Thyroid gland (tissue), 4 donors: ENCODE measurements around the gene CAMTA1. TPM values are rescaled to one million over a fixed set of nuclear protein-coding genes. Genes with fewer than 3 reads are reported as not detected.
"Not testable (repeated sequence)": the region's sequence is repeated elsewhere in the genome, so short reads cannot be mapped to it uniquely, and the experiment has no call there.

ENCODE experiments used
- DNase-seq, 2 donors: peaks; one replicate each; pipeline ENCODE4 v3.0.0-alpha.2; 2019
- H3K27ac ChIP-seq, 3 donors: fragments of 200-600 bp; sonication (generic); 1 replicate in 2 of 3; 2 replicates in 1 of 3; pipeline ENCODE4 v1.5.1; 2016 to 2019; ENCODE audit warnings: mild to moderate bottlenecking in 1 of 3, moderate library complexity in 1 of 3
- H3K27me3 ChIP-seq: fragments of 200-600 bp; sonication (generic); one replicate; pipeline ENCODE4 v1.5.1; 2019
- H3K36me3 ChIP-seq, 2 donors: fragments of 200-600 bp; sonication (generic); one replicate each; pipeline ENCODE4 v1.5.1; 2016 to 2019
- H3K4me1 ChIP-seq, 2 donors: fragments of 200-600 bp; sonication (generic); one replicate each; pipeline ENCODE4 v1.5.1; 2017 to 2019
- H3K4me3 ChIP-seq, 3 donors: fragments of 200-600 bp; sonication (generic); replicated peaks in 1 of 3; 1 replicate in 2 of 3; 2 replicates in 1 of 3; pipeline ENCODE4 v1.5.1; 2016; ENCODE audit warnings: mild to moderate bottlenecking in 1 of 3
- H3K9me3 ChIP-seq: fragments of 200-600 bp; sonication (generic); one replicate; pipeline ENCODE4 v1.5.1; 2017
- CTCF ChIP-seq, 6 experiments: fragments of 200-600 bp in 3 of 6; fragments of 450-650 bp in 3 of 6; sonication (generic) in 3 of 6; IDR thresholded peaks; one replicate each; pipeline ENCODE4 v1.5.1; 2016 to 2019; ENCODE audit warnings: antibody characterized with exemption in 6 of 6, mild to moderate bottlenecking in 2 of 6, inconsistent platforms in 1 of 6, moderate library complexity in 1 of 6
- POLR2A ChIP-seq, 2 donors: fragments of 450-650 bp; IDR thresholded peaks; one replicate each; pipeline ENCODE4 v1.6.1; 2017; ENCODE audit warnings: antibody characterized with exemption in 2 of 2, mild to moderate bottlenecking in 2 of 2, moderate library complexity in 1 of 2
- WGBS, 2 donors: methylation state at CpG; one replicate each; pipeline ENCODE4 v1.1.5; 2017; 5-methylcytosine and 5-hydroxymethylcytosine counted together
- intact Hi-C: fragments of 100-400 bp; cut with DNase I; formaldehyde crosslinking; loops from one replicate; pipeline ENCODE4 v1.15.1; 2023
- total RNA-seq, 4 donors: library from RNA; depleted of rRNA; stranded (reverse); fragments of >200 nt; gene quantifications; one replicate each; pipeline ENCODE4 v1.2.3, GENCODE V29; 2016

CAMTA1 gene
- total RNA-seq, 4 donors from 2014 or later, result 63.9 to 124 (median 101) TPM

GRCh38 chr1:7380712-7381111, 595.5 kb downstream of the CAMTA1 start:
- H3K27ac ChIP-seq, result no peak overlapping the region
- intact Hi-C loops, result no loop called here
- no peaks in the 10 kb centered on the region for H3K36me3 ChIP-seq
- no peak overlapping the region for H3K4me3 ChIP-seq
- H3K4me1 ChIP-seq, result peaks cover 14 to 31% of the 10 kb centered on the region in 2 donors
- H3K27me3 ChIP-seq, result no peaks in the 10 kb centered on the region
- no peak for DNase-seq
- WGBS, 2 donors, result 81 to 89% methylated on average over 3 of the region's 3 CpGs
- no peaks in the 10 kb centered on the region for H3K9me3 ChIP-seq
- TF ChIP-seq POLR2A (IDR thresholded peaks at IDR 0.05) (no peak), CTCF (IDR thresholded peaks at IDR 0.05) (no peak)

DNA sequence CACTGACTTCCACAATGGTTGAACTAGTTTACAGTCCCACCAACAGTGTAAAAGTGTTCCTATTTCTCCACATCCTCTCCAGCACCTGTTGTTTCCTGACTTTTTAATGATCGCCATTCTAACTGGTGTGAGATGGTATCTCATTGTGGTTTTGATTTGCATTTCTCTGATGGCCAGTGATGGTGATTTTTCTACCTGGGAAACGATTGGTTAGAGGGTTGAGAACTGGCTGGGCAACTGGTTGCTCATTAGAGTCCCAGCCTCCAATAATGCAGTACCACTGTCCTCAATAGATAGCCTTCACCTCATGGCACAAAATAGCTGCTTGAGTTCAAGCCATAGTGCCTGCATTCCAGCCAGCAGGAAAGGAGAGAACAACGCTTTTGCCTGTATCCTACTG, 596.5 kb downstream of the CAMTA1 start:
- DNase-seq, H3K36me3 ChIP-seq, H3K4me3 ChIP-seq, intact Hi-C loops, H3K27me3 ChIP-seq, H3K9me3 ChIP-seq, H3K27ac ChIP-seq: not testable (repeated sequence)
- WGBS, 2 donors, result 63 to 67% methylated on average over 3 of the region's 3 CpGs
- peaks cover 20 to 38% of the 10 kb centered on the region in 2 donors for H3K4me1 ChIP-seq

DNA sequence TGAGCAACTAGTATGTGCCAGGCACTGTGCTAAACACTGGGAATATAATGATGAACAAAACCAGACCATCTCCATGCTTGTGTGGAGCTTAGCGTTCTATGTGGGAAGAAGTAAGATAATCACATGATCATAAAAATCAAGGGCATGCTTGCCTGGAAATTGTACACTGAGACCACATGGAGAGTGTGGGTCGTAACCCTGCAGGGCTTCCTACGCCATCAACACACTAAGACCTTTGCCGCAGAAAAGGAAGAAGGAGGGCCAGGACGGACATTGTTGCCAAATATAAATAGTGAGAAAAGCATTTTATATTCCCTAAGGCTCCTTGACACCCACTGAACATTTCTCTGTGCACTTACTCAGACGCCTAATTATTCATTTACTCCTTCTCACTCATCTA, 597.7 kb downstream of the CAMTA1 start:
- WGBS, 2 donors, result 85 to 89% methylated on average over 6 of the region's 6 CpGs
- Histone ChIP-seq H3K27me3 (no peaks in the 10 kb centered on the region), H3K4me1 (peaks cover 31 to 50% of the 10 kb centered on the region in 2 donors), H3K4me3 (no peak overlapping the region), H3K36me3 (no peaks in the 10 kb centered on the region), H3K27ac (no peak overlapping the region), H3K9me3 (no peaks in the 10 kb centered on the region)
- no peak for TF ChIP-seq CTCF (IDR thresholded peaks at IDR 0.05)
- no peak for TF ChIP-seq POLR2A (IDR thresholded peaks at IDR 0.05)
- intact Hi-C loops, result no loop called here
- DNase-seq, result no peak

GRCh38 chr1:7383671-7384520, 598.6 kb downstream of the CAMTA1 start:
- intact Hi-C loops, result no loop called here
- Histone ChIP-seq H3K4me1 (peaks cover 40 to 54% of the 10 kb centered on the region in 2 donors), H3K27ac (peak overlapping the region in 1 of 3 donors; percentile 59), H3K27me3 (no peaks in the 10 kb centered on the region), H3K4me3 (no peak overlapping the region), H3K36me3 (no peaks in the 10 kb centered on the region), H3K9me3 (no peaks in the 10 kb centered on the region)
- TF ChIP-seq POLR2A (IDR thresholded peaks at IDR 0.05) (no peak), CTCF (IDR thresholded peaks at IDR 0.05) (no peak)
- WGBS, 2 donors, result 90 to 92% methylated on average over 13 of the region's 13 CpGs
- no peak for DNase-seq

DNA sequence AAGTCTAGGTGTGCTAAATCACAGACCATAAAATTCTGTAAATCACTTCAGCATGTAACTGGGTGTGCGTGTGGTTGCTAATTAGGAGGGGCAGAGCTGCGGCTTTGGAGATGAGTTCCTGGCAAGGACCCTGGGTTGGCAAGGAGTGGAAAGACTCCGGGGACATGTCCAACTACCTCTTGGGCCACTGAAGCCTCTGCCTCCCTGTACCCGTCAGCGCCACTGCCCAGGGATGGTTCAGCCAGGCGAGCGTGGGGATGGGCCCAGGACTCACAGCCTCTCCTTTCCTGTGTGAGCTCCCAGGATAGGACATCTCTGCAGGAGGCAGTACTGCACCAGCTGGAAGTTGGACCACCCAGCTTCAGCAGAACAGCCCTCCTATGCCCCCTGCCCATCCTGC, 599.4 kb downstream of the CAMTA1 start:
- H3K27me3 ChIP-seq, result no peaks in the 10 kb centered on the region
- no peak for TF ChIP-seq CTCF (IDR thresholded peaks at IDR 0.05)
- TF ChIP-seq POLR2A (IDR thresholded peaks at IDR 0.05), result no peak
- peaks cover 45 to 54% of the 10 kb centered on the region in 2 donors for H3K4me1 ChIP-seq
- no peak for DNase-seq
- no peaks in the 10 kb centered on the region for H3K9me3 ChIP-seq
- no peaks in the 10 kb centered on the region for H3K36me3 ChIP-seq
- no peak overlapping the region for H3K4me3 ChIP-seq
- intact Hi-C loops, result no loop called here
- peak overlapping the region; percentile 0 to 59 (median 42) for H3K27ac ChIP-seq
- 76 to 85% methylated on average over 6 to 7 of the region's 7 CpGs for WGBS, 2 donors
